Cardiac muscle cell (in vitro differentiated cells and primary cell): ENCODE results near the gene ZMPSTE24. TPM values are rescaled to one million over a fixed set of nuclear protein-coding genes. Genes with fewer than 3 reads are reported as not detected.

Source experiments
- DNase-seq, 2 donors: peaks; one replicate each; pipeline versions ENCODE4 v3.0.0 to v3.0.0-alpha.2; 2010 to 2017; ENCODE audit warnings: low read depth in 1 of 2, low spot score in 1 of 2
- H3K27ac ChIP-seq: fragments of 200-600 bp; sonication (generic); 2 replicates; pipeline ENCODE4 v1.5.1; 2016
- H3K27me3 ChIP-seq: fragments of 200-600 bp; sonication (generic); 2 replicates; pipeline ENCODE4 v1.6.0; 2016; ENCODE audit warnings: control low read depth
- H3K36me3 ChIP-seq: fragments of 200-600 bp; sonication (generic); 2 replicates; pipeline ENCODE4 v1.5.1; 2016; ENCODE audit warnings: control low read depth
- H3K4me1 ChIP-seq: fragments of 200-600 bp; sonication (generic); 2 replicates; pipeline ENCODE4 v1.8.1; 2017; ENCODE audit warnings: low read depth, mild to moderate bottlenecking, mixed run types
- H3K4me3 ChIP-seq: fragments of 200-600 bp; sonication (generic); 2 replicates; pipeline ENCODE4 v1.5.1; 2016; ENCODE audit warnings: mild to moderate bottlenecking
- H3K9me3 ChIP-seq: fragments of 200-600 bp; sonication (generic); 2 replicates; pipeline ENCODE4 v1.5.1; 2017; ENCODE audit warnings: low read depth, mild to moderate bottlenecking, control low read depth
- polyA plus RNA-seq: library from polyadenylated mRNA; unstranded; fragments of >200 nt; fragmentation: Nextera tagmentation; extraction: Ambion mirVana; gene quantifications from 2 replicates; pipeline ENCODE4 v1.2.1, GENCODE V29; 2016
- total RNA-seq: library from RNA; depleted of rRNA; stranded (reverse); fragments of >200 nt; gene quantifications from 2 replicates; pipeline ENCODE4 v1.2.3, GENCODE V29; 2016
- TF ChIP-seq, protein P1 (sequence below): IDR thresholded peaks from 2 replicates; pipeline ENCODE4 v1.5.1; 2012; ENCODE audit warnings: low read depth, mild to moderate bottlenecking, low read length

Gene ZMPSTE24
- total and polyA plus RNA-seq, 2 experiments from 2014 or later = 8.4 to 24.0 TPM

DNA sequence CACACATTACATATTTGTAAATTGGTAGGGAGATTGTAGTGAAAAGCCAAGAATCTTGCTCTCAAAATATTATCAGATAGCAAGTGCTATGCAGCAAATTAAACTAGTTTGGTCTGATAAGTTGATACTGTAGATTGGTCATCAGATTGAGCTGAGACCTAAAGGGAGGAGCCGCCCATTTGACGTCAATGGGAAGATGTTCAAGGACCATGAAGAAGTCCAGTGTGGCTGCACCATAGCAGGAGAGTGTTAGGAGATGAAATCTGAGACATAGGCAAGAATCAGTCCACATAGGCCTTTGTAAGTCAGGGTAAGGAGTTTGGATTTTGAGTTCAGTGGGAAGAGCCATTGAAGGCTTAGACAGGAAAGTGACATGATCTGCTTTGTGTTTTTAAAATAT lies 16.3 kb downstream of the ZMPSTE24 start:
- Histone ChIP-seq H3K27me3 (no peaks in the 10 kb centered on the region), H3K9me3 (no peaks in the 10 kb centered on the region), H3K4me3 (no peak overlapping the region), H3K36me3 (peaks cover 42% of the 10 kb centered on the region), H3K27ac (no peak overlapping the region), H3K4me1 (no peaks in the 10 kb centered on the region)
- DNase-seq = no peak
- TF ChIP-seq, protein P1, sequence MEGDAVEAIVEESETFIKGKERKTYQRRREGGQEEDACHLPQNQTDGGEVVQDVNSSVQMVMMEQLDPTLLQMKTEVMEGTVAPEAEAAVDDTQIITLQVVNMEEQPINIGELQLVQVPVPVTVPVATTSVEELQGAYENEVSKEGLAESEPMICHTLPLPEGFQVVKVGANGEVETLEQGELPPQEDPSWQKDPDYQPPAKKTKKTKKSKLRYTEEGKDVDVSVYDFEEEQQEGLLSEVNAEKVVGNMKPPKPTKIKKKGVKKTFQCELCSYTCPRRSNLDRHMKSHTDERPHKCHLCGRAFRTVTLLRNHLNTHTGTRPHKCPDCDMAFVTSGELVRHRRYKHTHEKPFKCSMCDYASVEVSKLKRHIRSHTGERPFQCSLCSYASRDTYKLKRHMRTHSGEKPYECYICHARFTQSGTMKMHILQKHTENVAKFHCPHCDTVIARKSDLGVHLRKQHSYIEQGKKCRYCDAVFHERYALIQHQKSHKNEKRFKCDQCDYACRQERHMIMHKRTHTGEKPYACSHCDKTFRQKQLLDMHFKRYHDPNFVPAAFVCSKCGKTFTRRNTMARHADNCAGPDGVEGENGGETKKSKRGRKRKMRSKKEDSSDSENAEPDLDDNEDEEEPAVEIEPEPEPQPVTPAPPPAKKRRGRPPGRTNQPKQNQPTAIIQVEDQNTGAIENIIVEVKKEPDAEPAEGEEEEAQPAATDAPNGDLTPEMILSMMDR = no peak

DNA sequence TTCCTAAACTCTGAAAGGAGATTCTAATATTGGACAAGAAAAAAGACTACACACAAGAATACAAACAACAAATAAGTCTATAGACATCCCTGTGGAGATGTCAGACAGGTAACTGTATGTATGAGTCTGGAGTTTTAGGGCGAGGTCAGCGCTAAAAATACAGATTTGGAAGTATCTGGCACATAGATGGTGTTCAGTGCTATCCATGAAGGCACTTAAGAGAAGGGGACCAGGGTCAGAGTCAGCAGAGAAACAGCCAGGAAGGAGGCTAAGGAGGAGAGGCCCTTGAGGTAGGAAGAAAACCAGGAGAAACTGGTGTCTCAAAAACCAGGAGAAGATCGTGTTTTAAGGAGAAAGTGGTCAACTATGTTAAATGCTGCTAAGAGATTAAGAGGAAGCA lies 18.1 kb downstream of the ZMPSTE24 start:
- DNase-seq = no peak
- H3K9me3 ChIP-seq = no peaks in the 10 kb centered on the region
- no peak overlapping the region for H3K27ac ChIP-seq
- peaks cover 35% of the 10 kb centered on the region for H3K36me3 ChIP-seq
- no peaks in the 10 kb centered on the region for H3K4me1 ChIP-seq
- H3K4me3 ChIP-seq = no peak overlapping the region
- TF ChIP-seq, protein P1 = no peak
- no peaks in the 10 kb centered on the region for H3K27me3 ChIP-seq

DNA sequence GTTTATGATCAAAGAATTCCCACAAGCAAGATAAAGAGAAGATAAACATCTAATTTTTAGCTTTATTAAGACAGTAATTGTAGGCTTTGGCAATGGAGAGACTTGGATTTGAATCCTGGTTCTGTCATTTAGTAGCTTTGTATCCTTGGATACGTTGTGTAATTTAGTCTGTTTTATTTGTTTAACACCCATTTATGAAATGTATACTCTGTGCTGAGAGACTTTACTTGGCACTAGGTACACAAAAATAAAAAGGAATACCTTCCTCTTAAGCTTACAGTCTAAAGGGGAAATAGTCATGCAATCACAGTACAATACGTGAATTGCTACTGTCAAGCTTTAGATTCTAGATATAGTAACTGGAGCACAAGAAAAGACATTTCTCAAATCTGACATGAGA lies 23.8 kb downstream of the ZMPSTE24 start:
- H3K9me3 ChIP-seq = no peaks in the 10 kb centered on the region
- no peak overlapping the region for H3K4me3 ChIP-seq
- no peak for DNase-seq
- TF ChIP-seq, protein P1 = no peak
- H3K4me1 ChIP-seq = no peaks in the 10 kb centered on the region
- no peaks in the 10 kb centered on the region for H3K27me3 ChIP-seq
- H3K27ac ChIP-seq = no peak overlapping the region
- H3K36me3 ChIP-seq = peaks cover 33% of the 10 kb centered on the region

DNA sequence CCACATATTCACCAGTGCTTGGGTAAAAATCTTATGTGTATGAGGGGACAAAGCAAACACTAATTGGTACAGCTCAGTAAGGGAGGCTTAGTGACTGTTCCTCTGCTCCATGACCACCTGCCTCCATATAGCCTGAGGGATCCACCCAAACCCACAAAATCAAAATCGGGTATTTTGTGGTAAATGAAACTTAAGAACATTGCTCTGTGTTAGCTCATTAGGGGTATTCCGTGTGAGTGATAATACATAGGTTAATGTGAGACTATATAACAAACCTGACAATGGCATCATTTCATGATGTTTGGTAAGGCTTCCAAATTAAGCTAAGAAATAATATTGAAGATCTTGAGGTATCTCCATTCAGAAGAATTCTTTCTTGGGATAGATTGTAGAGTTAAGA lies 33.3 kb downstream of the ZMPSTE24 start:
- peaks cover 33% of the 10 kb centered on the region for H3K36me3 ChIP-seq
- TF ChIP-seq, protein P1 = no peak

DNA sequence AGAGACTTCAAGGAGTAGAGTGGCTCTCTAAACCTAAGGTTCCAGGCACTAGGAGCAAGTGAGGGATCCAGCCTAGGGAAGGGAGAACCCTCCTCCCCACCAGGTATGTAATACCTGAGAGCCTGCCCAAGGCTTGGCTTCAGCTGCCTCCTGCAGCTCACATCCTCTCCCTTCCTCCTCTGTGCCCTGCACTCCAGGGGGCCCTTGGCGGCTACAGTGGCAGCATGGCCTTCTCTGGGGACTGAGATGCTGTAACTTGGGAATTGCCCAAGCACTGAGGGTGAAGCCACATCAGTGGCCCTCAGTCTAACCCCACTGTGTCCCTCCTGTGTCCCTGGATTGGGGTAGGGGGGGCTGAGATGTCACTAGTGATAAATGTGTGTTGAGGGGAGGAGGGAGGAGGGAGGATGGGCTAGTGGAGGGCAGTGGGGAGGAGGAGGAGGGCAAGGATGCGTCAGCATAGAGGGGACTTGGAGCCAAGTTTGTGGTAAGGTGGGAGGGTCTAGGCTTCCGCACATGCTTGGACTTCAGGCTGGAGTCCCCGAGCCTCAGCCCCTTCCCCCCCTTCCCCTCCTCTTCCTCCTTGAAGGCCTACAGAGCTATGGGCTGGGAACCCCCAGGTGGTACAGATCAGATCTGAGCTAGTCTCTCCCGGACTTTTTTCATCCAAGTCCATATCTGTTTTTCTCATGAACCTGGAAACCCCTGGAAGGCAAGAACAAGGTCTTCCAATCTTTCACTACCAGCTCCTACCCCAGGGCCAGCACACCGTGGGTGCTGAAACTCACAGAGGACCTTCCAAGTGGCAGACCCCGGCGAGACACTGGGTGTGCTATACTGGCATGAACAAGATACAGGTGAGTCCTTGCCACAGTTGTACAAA lies 41.6 kb downstream of the ZMPSTE24 start:
- no peaks in the 10 kb centered on the region for H3K9me3 ChIP-seq
- TF ChIP-seq, protein P1 = no peak
- no peaks in the 10 kb centered on the region for H3K27me3 ChIP-seq
- H3K27ac ChIP-seq = no peak overlapping the region
- no peaks in the 10 kb centered on the region for H3K4me1 ChIP-seq
- DNase-seq = peak in 1 of 2 donors; percentile 67
- H3K4me3 ChIP-seq = no peak overlapping the region
- H3K36me3 ChIP-seq = no peaks in the 10 kb centered on the region

More for the DNA sequence above, 33.3 kb downstream of the ZMPSTE24 start:
- no peak overlapping the region for H3K27ac ChIP-seq
- H3K27me3 ChIP-seq = no peaks in the 10 kb centered on the region
- no peaks in the 10 kb centered on the region for H3K9me3 ChIP-seq
- H3K4me3 ChIP-seq = no peak overlapping the region
- no peaks in the 10 kb centered on the region for H3K4me1 ChIP-seq
- no peak for DNase-seq
